PFSK-1 (cell line): ENCODE data around the gene NT5DC2.

Experiments used
- POLR2AphosphoS5 ChIP-seq: IDR thresholded peaks from 2 replicates; pipeline ENCODE4 v1.6.1; 2012; ENCODE audit warnings: low read depth, mild to moderate bottlenecking, control low read depth, low read length, moderate library complexity
- REST ChIP-seq, 2 experiments: IDR thresholded peaks; 2 replicates each; pipeline versions ENCODE4 v1.6.1 to v1.8.0; 2011 to 2012; ENCODE audit warnings: low read depth in 2 of 2, low read length in 2 of 2, control low read depth in 1 of 2, inconsistent platforms in 1 of 2, mild to moderate bottlenecking in 1 of 2, moderate library complexity in 1 of 2; ENCODE audit not compliant: insufficient read depth in 1 of 2
- SIN3A ChIP-seq: IDR thresholded peaks from 2 replicates; pipeline ENCODE4 v1.6.1; 2012; ENCODE audit warnings: mild to moderate bottlenecking, low read length, moderate library complexity, borderline replicate concordance; ENCODE audit not compliant: insufficient read depth
- TAF1 ChIP-seq: IDR thresholded peaks from 2 replicates; pipeline ENCODE4 v1.6.1; 2012; ENCODE audit warnings: low read length, control low read depth, borderline replicate concordance; ENCODE audit not compliant: insufficient read depth

GRCh38 chr3:52522651-52523251, 10.9 kb downstream of the NT5DC2 start:
- no peak for TF ChIP-seq REST (IDR thresholded peaks at IDR 0.05; ENCODE audit: insufficient read depth in 1 of 2, low read depth in 2 of 2, low read length in 2 of 2)
- TF ChIP-seq SIN3A = no peak
- TF ChIP-seq POLR2AphosphoS5 = no peak
- no peak for TF ChIP-seq TAF1
